Posterior cingulate gyrus (tissue), 11 donors: ENCODE measurements around the gene COL4A2.

Experiments used
- DNase-seq, 10 donors: peaks; one replicate each; pipeline versions ENCODE4 v3.0.0 to v3.0.0-alpha.2; 2020 to 2021; ENCODE audit warnings: mixed read lengths in 3 of 10
- intact Hi-C: fragments of 100-400 bp; cut with DNase I; formaldehyde crosslinking; loops from one replicate; pipeline ENCODE4 v1.15.1; 2023

COL4A2 gene

DNA sequence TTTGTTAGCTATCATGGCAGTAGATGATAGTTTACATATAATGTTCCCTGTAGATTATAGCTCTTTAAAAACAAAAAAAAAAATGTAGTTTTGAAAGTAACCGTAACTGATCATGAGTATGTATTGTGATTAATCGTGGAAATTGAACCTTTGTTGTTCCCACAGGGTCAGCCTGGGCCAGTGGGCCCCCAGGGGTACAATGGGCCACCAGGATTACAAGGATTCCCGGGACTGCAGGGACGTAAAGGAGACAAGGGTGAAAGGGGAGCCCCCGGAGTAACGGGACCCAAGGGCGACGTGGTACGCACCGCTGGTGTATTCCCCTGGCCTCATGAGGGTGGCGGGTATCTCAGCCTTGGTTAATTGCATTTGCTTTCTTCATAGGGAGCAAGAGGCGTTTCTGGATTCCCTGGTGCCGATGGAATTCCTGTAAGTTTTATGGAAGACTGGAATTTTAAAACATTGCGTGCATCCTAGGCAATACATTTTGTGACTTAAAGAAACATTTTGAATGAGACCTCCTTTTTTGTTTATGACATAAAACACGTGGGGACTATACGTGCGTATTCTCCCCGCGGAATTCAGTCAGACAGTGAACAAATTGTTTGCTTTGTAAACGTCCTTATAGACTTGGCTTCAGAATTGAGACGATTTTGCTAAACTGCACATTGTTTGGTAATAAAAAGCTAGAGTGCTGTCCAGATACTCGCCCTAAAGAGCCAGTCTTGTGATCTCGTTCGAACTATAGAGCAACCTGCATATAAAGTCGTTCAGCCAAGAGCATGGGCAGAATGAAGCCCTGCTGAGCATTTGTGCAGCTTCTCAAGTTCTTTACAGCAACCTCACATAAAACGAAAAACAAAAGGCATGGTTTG, 117.7 kb downstream of the COL4A2 start:
- peak in 1 of 10 donors; percentile 62 for DNase-seq
- intact Hi-C loops, result no loop called here

DNA sequence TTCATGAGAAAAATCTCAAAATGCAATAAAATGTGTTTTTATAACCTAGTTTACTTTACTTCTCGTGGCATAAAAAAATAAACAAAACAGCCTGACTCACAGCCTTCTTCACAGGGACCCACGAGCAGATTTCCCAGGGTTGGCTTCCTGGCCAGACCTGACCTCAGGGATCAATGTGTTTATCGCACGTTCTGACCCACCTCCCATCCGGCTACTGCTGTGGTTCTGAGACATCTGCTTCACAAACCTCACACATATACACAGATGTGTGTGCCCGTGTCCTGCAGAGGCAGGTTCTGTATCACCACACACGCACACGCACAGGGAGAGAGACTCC, 118.3 kb downstream of the COL4A2 start:
- intact Hi-C loops, result no loop called here
- peak in 1 of 10 donors; percentile 49 for DNase-seq

DNA sequence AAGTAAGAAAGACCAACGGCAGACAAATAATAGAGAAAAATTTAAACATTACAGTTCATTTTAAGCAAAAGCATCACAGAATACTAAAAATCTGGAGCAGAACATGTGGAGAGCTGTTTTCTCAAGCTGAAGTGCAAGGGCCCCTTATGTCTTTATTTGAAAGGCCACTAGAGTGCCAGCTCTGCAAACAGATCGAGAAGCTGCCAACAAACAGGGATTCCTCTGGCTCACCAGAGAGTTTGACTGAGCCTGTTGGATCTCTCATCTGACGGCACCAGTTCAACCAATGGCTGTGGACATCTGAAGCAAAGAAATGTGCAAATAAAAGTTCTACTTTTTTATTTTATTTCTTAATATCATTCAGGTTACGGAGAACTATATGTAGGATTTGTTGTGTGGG, 119.7 kb downstream of the COL4A2 start:
- DNase-seq, result no peak
- intact Hi-C loops, result no loop called here

DNA sequence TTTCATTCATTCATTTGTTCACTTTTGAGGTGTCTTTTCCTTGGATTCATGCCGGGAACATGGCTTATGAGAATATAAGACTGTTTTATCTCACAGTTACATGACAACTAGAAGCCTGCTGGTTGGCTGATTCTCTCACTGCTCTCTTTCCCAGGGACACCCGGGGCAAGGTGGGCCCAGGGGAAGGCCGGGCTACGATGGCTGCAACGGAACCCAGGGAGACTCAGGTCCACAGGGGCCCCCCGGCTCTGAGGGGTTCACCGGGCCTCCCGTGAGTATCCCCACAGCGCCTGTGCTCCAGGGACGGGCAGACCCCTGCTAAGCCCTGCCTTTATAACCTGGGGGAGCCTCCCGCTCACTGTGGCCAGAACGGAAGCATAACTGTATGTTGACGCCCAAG, 121.2 kb downstream of the COL4A2 start:
- intact Hi-C loops, result no loop called here
- peak in 1 of 10 donors; percentile 57 for DNase-seq

DNA sequence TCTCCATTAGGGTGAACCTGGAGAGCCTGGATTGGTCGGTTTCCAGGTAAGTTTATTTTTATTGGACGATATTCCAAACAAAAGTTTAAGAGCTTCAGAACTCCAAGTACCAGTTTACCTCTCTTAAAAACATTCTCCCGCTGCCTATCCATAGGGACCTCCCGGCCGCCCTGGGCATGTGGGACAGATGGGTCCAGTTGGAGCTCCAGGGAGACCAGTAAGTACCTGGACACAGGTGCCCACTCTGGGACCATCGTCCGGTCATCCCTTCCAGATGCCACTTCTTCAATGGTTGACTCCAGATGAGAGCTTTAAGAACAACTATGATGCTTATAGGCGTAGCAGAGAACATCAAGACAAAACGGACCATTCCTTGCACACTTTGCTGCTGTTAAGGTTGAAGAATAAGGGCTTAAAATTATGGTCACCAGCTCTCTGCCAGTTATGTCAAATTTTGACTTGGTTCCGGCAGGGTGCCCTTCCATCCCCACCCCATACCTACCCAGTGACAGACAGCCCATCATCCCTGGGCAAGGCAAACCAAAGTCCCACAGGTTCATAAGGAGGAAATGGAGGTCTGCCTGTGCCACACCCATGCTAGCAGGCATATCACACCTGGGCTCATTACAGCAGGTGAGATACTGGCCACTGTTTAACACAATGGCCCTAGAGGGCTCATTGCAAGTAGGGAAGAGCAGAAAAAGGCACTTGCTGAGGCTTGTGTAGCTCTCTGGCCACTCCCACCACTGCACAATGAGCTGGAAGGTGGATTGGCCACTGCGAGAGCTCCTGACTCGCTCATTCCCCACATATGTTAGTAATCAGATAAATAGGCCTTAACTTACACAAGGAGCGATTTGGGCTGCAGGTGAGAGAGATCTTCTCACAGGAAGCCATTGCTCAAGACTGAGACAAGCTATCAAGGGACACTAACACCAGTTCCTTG, 123.6 kb downstream of the COL4A2 start:
- intact Hi-C loops, result no loop called here
- DNase-seq, result peak in 1 of 10 donors; percentile 62

GRCh38 chr13:110431425-110432294, 124.6 kb downstream of the COL4A2 start:
- intact Hi-C loops, result no loop called here
- no peak for DNase-seq

GRCh38 chr13:110432522-110432921, 125.4 kb downstream of the COL4A2 start:
- intact Hi-C loops, result no loop called here
- no peak for DNase-seq

GRCh38 chr13:110433014-110433413, 125.9 kb downstream of the COL4A2 start:
- peak in 1 of 10 donors; percentile 72 for DNase-seq
- intact Hi-C loops, result no loop called here

DNA sequence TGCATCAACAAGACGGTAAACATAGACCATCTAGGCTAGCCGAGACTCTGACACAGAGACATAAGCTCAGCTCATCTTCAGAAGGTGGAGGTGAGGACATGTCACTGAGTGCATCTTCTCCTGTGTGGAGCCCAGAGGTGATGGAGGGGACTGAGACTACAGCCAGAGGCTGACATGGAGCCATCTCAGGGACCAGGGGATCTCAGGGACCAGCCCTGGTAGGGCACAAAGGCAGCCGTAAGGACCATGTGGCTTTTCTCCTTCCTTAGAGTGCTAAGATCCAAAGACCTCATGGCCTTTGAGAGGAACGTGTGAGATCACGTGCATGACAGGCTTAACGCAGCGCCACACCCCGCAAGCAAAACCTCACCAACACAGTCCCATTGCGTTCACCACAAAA, 127.5 kb downstream of the COL4A2 start:
- intact Hi-C loops, result no loop called here
- peak in 1 of 10 donors; percentile 52 for DNase-seq

DNA sequence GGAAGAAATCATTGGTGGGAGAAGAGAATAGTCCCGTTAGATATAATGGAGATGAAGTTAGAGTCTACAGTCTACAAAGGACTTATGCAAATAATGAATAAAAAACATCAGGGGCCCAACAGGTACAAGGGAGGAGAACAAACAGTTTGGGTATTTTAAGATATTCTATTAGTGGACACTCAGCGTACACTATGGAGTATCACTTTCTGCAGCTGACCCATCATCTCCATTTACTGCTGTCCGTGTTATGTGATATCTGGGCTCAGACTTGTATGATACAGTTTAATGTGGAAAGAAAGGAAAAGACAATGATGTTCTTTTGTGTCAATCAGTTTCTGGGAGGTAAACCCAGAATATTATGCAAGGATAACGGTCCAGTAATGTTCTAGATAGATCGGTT, 128.2 kb downstream of the COL4A2 start:
- intact Hi-C loops, result no loop called here
- no peak for DNase-seq

- DNase-seq, result peak in 1 of 10 donors; percentile 47
- intact Hi-C loops, result no loop called here
Measured at GRCh38 chr13:110436276-110436675, 129.2 kb downstream of the COL4A2 start.

DNA sequence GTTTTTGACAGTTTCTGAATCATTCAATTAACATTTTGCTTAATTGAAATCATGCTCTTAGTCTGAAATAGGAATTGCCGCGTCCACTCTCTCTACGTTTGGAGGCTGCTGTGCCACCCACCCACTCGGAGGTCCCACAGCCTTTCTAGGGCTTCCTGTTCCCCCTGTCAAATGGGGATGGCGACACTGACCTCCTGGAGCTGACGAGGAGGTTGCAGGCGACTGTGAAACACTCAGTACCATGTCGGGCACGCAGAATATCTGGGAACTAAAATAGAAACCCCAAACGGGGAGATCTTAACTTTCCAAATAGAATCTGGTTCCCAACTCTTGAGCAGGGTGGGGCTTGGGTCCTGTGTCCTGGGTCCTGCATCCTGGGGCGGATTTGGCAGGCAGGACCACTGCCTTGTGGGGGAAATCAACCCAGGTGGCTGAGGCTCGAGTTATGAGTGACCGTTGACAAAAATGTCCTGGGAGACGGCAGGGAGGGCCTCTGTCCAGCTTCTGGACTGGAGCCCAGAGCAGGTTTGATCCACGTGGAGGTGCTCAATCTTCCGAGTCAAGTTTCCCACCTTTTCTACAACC, 129.8 kb downstream of the COL4A2 start:
- intact Hi-C loops, result no loop called here

GRCh38 chr13:110438211-110438610, 131.1 kb downstream of the COL4A2 start:
- intact Hi-C loops, result no loop called here

More for the DNA sequence above, 129.8 kb downstream of the COL4A2 start:
- DNase-seq, result peak in 2 of 10 donors; percentile 67 to 72

GRCh38 chr13:110438776-110439175, 131.7 kb downstream of the COL4A2 start:
- intact Hi-C loops, result no loop called here
- peak in 1 of 10 donors; percentile 67 for DNase-seq

More at GRCh38 chr13:110438211-110438610, 131.1 kb downstream of the COL4A2 start:
- peak in 1 of 10 donors; percentile 69 for DNase-seq

DNA sequence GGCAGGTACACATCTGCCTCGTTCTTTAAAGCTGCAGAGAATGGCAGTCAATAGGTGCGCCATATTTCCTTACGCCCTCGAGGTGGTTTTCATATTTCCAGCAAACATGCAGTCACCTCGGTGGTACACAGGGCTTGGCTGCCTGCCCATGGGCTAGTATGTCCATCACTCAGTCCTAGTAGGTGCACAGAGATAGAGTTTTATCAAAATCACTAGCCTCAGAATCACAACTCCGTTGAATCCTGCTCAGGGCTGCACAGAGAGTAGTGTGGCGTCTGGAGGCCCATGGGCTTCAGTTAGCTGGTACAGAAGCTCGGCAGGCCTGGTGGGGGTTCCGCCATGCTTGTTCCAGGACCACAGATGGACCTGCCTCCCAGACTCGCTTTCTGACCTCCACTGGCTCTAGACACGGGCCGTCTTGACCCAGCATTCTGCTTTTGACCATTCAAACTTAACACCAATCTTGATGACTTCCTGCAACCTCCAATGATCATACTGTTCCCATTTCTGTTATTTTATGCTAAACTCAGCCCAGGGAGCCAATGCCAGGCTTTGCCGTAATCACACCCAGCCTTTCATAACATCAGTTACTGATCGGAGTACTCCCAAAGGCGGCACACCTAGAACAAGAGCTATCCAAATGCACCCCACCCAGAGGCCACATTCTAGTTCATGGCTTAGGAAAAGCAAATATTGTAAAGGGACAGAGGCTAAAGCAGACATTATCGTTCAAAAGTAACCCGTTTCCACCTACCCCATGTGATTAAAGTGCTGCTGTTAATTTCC, 134.1 kb downstream of the COL4A2 start:
- intact Hi-C loops, result no loop called here
- no peak for DNase-seq

DNA sequence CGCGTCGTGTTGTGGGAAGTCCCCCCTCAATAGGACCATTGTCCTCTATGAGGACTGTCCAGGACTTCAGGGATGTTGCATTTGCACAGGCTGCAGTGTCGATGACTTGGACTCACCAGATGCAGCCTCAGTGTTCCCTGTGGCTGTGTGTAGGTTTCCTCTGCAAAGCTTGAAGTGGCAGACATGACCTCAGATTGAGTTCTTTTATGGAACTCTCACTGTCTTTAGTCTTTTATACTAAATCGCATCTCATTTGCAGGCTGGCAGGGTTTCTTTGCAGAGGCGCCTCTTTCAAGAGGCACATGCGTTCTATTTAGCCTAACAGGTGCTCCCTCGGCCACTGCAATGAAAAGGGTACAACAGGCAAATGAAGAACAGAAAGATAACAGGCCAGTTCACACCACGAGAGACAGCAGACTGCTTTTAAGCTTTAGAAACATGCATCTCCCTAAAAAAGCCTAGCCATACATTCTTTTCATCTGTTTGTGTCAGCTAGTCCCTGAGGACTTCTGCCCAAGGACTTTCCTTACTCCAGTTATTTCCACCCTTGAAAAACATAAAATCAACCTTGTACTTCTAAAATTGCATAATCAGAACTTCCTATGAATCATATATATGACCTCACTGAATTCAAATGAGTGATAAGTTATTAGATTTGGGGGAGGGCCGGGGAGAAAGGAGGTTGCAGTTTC, 136.0 kb downstream of the COL4A2 start:
- DNase-seq, result no peak
- intact Hi-C loops, result no loop called here

DNA sequence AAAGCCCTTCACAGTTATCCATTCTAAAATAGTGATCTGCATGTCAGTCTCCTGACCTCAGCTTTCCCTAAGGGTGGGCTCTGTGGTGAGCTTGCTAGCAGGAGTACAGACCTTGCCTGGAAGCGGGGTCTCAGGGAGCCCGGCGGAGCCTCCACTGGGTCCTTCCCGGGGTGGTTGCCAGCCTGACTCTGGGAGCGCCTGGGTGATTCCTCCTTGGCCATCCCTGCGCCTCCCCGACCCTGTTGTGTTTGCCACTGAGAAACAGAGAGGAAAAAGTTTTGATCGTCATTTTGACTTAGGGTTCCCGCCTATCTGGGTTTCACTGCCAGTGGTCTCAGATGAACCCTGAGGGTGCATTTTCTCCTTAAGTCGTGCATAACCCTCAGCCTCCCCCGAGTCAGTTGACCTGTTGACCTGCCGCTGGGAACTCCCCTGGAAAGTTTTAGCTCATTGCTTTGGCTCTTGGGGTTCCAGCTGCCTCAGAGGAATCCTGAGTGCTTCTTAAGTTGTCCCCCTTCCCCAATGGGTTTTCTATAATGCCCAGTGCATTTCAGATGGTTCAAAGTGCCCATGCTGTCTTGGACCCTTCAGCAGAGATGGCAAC, 136.6 kb downstream of the COL4A2 start:
- DNase-seq, result peak in 1 of 10 donors; percentile 45
- intact Hi-C loops, result no loop called here

- peak in 2 of 10 donors; percentile 19 to 59 for DNase-seq
- intact Hi-C loops, result no loop called here
Measured at GRCh38 chr13:110444226-110444653, 137.2 kb downstream of the COL4A2 start.
